ENCODE results near the gene EIF3I.
A peak's percentile ranks its signal among the peaks of the same experiment; 100 is the strongest.

EIF3I gene

DNA sequence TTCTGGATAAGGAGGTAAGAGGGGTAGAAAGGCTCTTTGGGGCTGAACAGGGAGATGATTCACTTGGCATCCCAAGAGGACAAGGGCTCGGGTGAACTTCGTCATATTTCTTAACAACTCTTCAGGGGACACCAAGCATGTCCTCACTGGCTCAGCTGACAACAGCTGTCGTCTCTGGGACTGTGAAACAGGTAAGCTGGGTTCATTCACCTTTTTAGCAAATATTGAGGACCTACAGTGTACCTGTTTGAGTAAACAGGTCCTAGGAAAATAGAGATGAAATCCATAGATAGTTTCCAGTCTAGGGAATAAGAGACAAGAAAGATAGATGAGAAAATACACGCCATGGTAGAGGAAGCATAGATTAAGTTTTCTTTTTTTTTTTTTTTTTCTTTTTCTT lies 2.1 kb downstream of the EIF3I start:
- H4K20me1 ChIP-seq (ENCODE audit: insufficient read depth, low read length) = no peaks in the 10 kb centered on the region
- H3K36me3 ChIP-seq (ENCODE audit: insufficient read depth, low read length) = peaks cover 49% of the 10 kb centered on the region
- peaks cover 15% of the 10 kb centered on the region for H3K79me2 ChIP-seq (ENCODE audit: insufficient read depth, low read length)
- H3K9me3 ChIP-seq (ENCODE audit: low read length) = no peaks in the 10 kb centered on the region
- H2AFZ ChIP-seq (ENCODE audit: low read length) = no peak overlapping the region
- TF ChIP-seq, protein P1, sequence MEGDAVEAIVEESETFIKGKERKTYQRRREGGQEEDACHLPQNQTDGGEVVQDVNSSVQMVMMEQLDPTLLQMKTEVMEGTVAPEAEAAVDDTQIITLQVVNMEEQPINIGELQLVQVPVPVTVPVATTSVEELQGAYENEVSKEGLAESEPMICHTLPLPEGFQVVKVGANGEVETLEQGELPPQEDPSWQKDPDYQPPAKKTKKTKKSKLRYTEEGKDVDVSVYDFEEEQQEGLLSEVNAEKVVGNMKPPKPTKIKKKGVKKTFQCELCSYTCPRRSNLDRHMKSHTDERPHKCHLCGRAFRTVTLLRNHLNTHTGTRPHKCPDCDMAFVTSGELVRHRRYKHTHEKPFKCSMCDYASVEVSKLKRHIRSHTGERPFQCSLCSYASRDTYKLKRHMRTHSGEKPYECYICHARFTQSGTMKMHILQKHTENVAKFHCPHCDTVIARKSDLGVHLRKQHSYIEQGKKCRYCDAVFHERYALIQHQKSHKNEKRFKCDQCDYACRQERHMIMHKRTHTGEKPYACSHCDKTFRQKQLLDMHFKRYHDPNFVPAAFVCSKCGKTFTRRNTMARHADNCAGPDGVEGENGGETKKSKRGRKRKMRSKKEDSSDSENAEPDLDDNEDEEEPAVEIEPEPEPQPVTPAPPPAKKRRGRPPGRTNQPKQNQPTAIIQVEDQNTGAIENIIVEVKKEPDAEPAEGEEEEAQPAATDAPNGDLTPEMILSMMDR (IDR thresholded peaks at IDR 0.05; ENCODE audit: low read length) = no peak
- no peak for TF ChIP-seq EZH2 (IDR thresholded peaks at IDR 0.05; ENCODE audit: borderline replicate concordance, low read length)
- H3K4me3 ChIP-seq (ENCODE audit: low read depth, low read length, poor library complexity, severe bottlenecking) = no peak overlapping the region
- H3K9ac ChIP-seq (ENCODE audit: low read length) = no peak overlapping the region
- H3K9me2 ChIP-seq (ENCODE audit: low read depth, low read length) = no peaks in the 10 kb centered on the region
- no peak overlapping the region for H3K27ac ChIP-seq (ENCODE audit: low read depth, low read length, poor library complexity, severe bottlenecking)
- no peaks in the 10 kb centered on the region for H3F3A ChIP-seq (ENCODE audit: insufficient read depth, low read length)
- no peak overlapping the region for H3K4me2 ChIP-seq (ENCODE audit: low read length)
- peaks cover 31% of the 10 kb centered on the region for H3K4me1 ChIP-seq (ENCODE audit: insufficient read depth, low read length, severe bottlenecking)
- no peaks in the 10 kb centered on the region for H3K27me3 ChIP-seq (ENCODE audit: insufficient read depth, low read length)

DNA sequence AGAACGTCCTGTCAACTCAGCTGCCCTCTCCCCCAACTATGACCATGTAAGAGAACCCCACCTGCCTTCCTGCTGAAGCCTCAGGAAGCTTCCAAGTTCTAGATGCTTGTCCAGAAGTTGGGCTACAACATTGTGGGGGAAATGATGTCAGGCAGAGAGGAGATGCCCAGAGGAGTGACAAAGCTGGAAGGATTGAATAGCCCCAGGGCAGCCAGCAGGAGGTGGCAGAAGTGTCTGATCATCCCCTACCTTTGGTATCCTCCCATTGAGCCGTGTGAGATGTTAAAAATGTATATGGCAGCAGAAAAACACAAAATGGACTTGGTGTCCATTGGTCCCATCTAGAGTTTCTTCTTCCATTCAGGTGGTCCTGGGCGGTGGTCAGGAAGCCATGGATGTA lies 6.6 kb downstream of the EIF3I start:
- Histone ChIP-seq H3K9me3 (ENCODE audit: low read length) (no peaks in the 10 kb centered on the region), H3K27me3 (ENCODE audit: insufficient read depth, low read length) (no peaks in the 10 kb centered on the region), H3F3A (ENCODE audit: insufficient read depth, low read length) (no peaks in the 10 kb centered on the region), H3K4me2 (ENCODE audit: low read length) (no peak overlapping the region), H3K4me3 (ENCODE audit: low read depth, low read length, poor library complexity, severe bottlenecking) (no peak overlapping the region), H3K27ac (ENCODE audit: low read depth, low read length, poor library complexity, severe bottlenecking) (no peak overlapping the region), H3K4me1 (ENCODE audit: insufficient read depth, low read length, severe bottlenecking) (peaks cover 8% of the 10 kb centered on the region), H4K20me1 (ENCODE audit: insufficient read depth, low read length) (no peaks in the 10 kb centered on the region), H3K79me2 (ENCODE audit: insufficient read depth, low read length) (peaks cover 2% of the 10 kb centered on the region), H3K36me3 (ENCODE audit: insufficient read depth, low read length) (peaks cover 72% of the 10 kb centered on the region), H2AFZ (ENCODE audit: low read length) (no peak overlapping the region), H3K9ac (ENCODE audit: low read length) (no peak overlapping the region), H3K9me2 (ENCODE audit: low read depth, low read length) (no peaks in the 10 kb centered on the region)
- no peak for TF ChIP-seq EZH2 (IDR thresholded peaks at IDR 0.05; ENCODE audit: borderline replicate concordance, low read length)
- TF ChIP-seq, protein P1 (IDR thresholded peaks at IDR 0.05; ENCODE audit: low read length) = no peak

DNA sequence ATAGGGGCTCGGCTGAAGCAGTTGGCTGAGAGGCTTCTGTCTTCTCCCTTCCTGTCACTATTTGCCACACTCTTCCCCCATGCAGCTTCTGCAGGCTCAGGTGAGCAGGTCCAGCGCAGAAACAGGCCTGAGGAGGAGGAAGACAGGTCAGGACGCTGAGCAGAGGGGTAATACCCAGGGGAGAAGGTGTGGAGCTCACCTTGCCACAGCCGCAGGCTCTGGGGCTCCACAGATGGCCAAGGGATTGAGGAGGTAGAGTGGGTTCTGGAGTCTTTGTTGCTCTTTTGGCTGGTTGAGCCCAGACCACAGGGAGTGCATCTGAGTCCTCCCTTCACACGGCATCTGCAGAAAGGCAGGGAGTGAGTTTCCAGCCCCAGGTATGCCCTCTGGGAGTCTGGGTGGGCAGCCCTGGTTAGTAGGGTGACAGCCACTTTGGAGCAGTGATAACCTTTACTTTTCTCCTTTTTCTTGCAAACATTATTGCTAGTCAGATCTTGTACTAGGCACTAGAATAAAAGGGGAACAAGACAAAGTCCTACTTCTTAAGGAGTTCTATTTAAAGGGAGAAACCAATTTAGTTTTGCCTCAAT lies 9.7 kb downstream of the EIF3I start:
- no peaks in the 10 kb centered on the region for H4K20me1 ChIP-seq (ENCODE audit: insufficient read depth, low read length)
- peaks cover 54% of the 10 kb centered on the region for H3K36me3 ChIP-seq (ENCODE audit: insufficient read depth, low read length)
- peak overlapping the region; percentile 66 for H3K27ac ChIP-seq (ENCODE audit: low read depth, low read length, poor library complexity, severe bottlenecking)
- no peaks in the 10 kb centered on the region for H3K9me2 ChIP-seq (ENCODE audit: low read depth, low read length)
- TF ChIP-seq EZH2 (IDR thresholded peaks at IDR 0.05; ENCODE audit: borderline replicate concordance, low read length) = no peak
- TF ChIP-seq, protein P1 (IDR thresholded peaks at IDR 0.05; ENCODE audit: low read length) = no peak
- no peaks in the 10 kb centered on the region for H3K9me3 ChIP-seq (ENCODE audit: low read length)
- no peak overlapping the region for H2AFZ ChIP-seq (ENCODE audit: low read length)
- H3K4me2 ChIP-seq (ENCODE audit: low read length) = no peak overlapping the region
- peaks cover 3% of the 10 kb centered on the region; the same call in 1 of the 2 replicates for H3F3A ChIP-seq (ENCODE audit: insufficient read depth, low read length)
- no peaks in the 10 kb centered on the region for H3K27me3 ChIP-seq (ENCODE audit: insufficient read depth, low read length)
- H3K9ac ChIP-seq (ENCODE audit: low read length) = no peak overlapping the region; the same call in 1 of the 2 replicates
- no peak overlapping the region for H3K4me3 ChIP-seq (ENCODE audit: low read depth, low read length, poor library complexity, severe bottlenecking)
- H3K79me2 ChIP-seq (ENCODE audit: insufficient read depth, low read length) = no peaks in the 10 kb centered on the region
- peaks cover 15% of the 10 kb centered on the region for H3K4me1 ChIP-seq (ENCODE audit: insufficient read depth, low read length, severe bottlenecking)

Measured in OCI-LY1 (cell line).